ENCODE results near the gene SHISA6.

GRCh38 chr17:11383157-11383556 is 142.1 kb downstream of the SHISA6 start:
- TF ChIP-seq POLR2AphosphoS5 (IDR thresholded peaks at IDR 0.05; ENCODE audit: low read depth, low read length): no peak
- TF ChIP-seq TAF1 (IDR thresholded peaks at IDR 0.05; ENCODE audit: borderline replicate concordance, insufficient read depth, low read length): no peak
- no peak for TF ChIP-seq SIN3A (IDR thresholded peaks at IDR 0.05; ENCODE audit: borderline replicate concordance, insufficient read depth, low read length)
- TF ChIP-seq REST (IDR thresholded peaks at IDR 0.05; ENCODE audit: insufficient read depth in 1 of 2, low read depth in 2 of 2, low read length in 2 of 2): no peak

Data from PFSK-1 (cell line).